Stimulated activated effector memory CD8-positive, alpha-beta T cell treated with anti-CD3 and anti-CD28 coated beads, Interleukin-12 subunit alpha, Interleukin-12 subunit beta, amount 100 ng/mL, for 72 hours (primary cell): ENCODE data around the gene PAPPA2.

Source experiments
- ATAC-seq: fragments of 150-1000 bp; cut with Tn5 transposase; 2 replicates; pipeline ENCODE4 v1.10.0; 2021
- DNase-seq, 2 donors: peaks; one replicate each; pipeline ENCODE4 v3.0.0; 2021 to 2022; ENCODE audit warnings: low spot score in 2 of 2
- H3K27ac Mint-ChIP-seq: one replicate; pipeline ENCODE4 v1.8.0; 2022; ENCODE audit warnings: mild to moderate bottlenecking, mixed read lengths
- H3K36me3 Mint-ChIP-seq: one replicate; pipeline ENCODE4 v1.8.0; 2022; ENCODE audit warnings: mild to moderate bottlenecking, mixed read lengths
- H3K4me1 Mint-ChIP-seq: one replicate; pipeline ENCODE4 v1.8.0; 2022; ENCODE audit warnings: mixed read lengths
- H3K4me3 Mint-ChIP-seq: one replicate; pipeline ENCODE4 v1.8.0; 2022; ENCODE audit warnings: mild to moderate bottlenecking, mixed read lengths
- H3K9me3 Mint-ChIP-seq: one replicate; pipeline ENCODE4 v1.8.0; 2022; ENCODE audit warnings: mixed read lengths

Gene PAPPA2

GRCh38 chr1:176795929-176796328 is 333.0 kb downstream of the PAPPA2 start:
- DNase-seq, result no peak
- Mint-ChIP-seq H3K36me3 (no peaks in the 10 kb centered on the region), H3K9me3 (peaks cover 2% of the 10 kb centered on the region), H3K27ac (no peak overlapping the region), H3K4me3 (no peak overlapping the region), H3K4me1 (no peaks in the 10 kb centered on the region)
- no peak for ATAC-seq

- Mint-ChIP-seq H3K4me1 (no peaks in the 10 kb centered on the region), H3K4me3 (no peak overlapping the region), H3K36me3 (no peaks in the 10 kb centered on the region), H3K27ac (no peak overlapping the region), H3K9me3 (peaks cover 2% of the 10 kb centered on the region)
- DNase-seq (no peak), ATAC-seq (no peak)
Observed at GRCh38 chr1:176796583-176796982, 333.6 kb downstream of the PAPPA2 start.

- H3K4me3 Mint-ChIP-seq, result no peak overlapping the region
- H3K9me3 Mint-ChIP-seq, result peaks cover 2% of the 10 kb centered on the region
- H3K36me3 Mint-ChIP-seq, result no peaks in the 10 kb centered on the region
- no peak for DNase-seq
- ATAC-seq, result no peak
- no peak overlapping the region for H3K27ac Mint-ChIP-seq
- H3K4me1 Mint-ChIP-seq, result no peaks in the 10 kb centered on the region
Observed at GRCh38 chr1:176799327-176799726, 336.4 kb downstream of the PAPPA2 start.

GRCh38 chr1:176800978-176801513 is 338.1 kb downstream of the PAPPA2 start:
- ATAC-seq, result no peak
- no peak overlapping the region for H3K4me3 Mint-ChIP-seq
- DNase-seq, result no peak
- H3K9me3 Mint-ChIP-seq, result peaks cover 2% of the 10 kb centered on the region
- no peaks in the 10 kb centered on the region for H3K36me3 Mint-ChIP-seq
- no peaks in the 10 kb centered on the region for H3K4me1 Mint-ChIP-seq
- no peak overlapping the region for H3K27ac Mint-ChIP-seq

GRCh38 chr1:176801514-176802020 is 338.6 kb downstream of the PAPPA2 start:
- Mint-ChIP-seq H3K9me3 (peaks cover 2% of the 10 kb centered on the region), H3K4me3 (no peak overlapping the region), H3K4me1 (no peaks in the 10 kb centered on the region), H3K27ac (no peak overlapping the region), H3K36me3 (no peaks in the 10 kb centered on the region)
- no peak for ATAC-seq
- DNase-seq, result no peak

- H3K27ac Mint-ChIP-seq, result no peak overlapping the region
Observed at GRCh38 chr1:176802316-176802715, 339.3 kb downstream of the PAPPA2 start.

GRCh38 chr1:176803042-176803441 is 340.1 kb downstream of the PAPPA2 start:
- Mint-ChIP-seq H3K27ac (no peak overlapping the region), H3K4me3 (no peak overlapping the region), H3K4me1 (no peaks in the 10 kb centered on the region), H3K36me3 (no peaks in the 10 kb centered on the region), H3K9me3 (peaks cover 2% of the 10 kb centered on the region)
- DNase-seq, result no peak
- ATAC-seq, result no peak

More at GRCh38 chr1:176802316-176802715, 339.3 kb downstream of the PAPPA2 start:
- no peaks in the 10 kb centered on the region for H3K36me3 Mint-ChIP-seq
- peaks cover 2% of the 10 kb centered on the region for H3K9me3 Mint-ChIP-seq
- ATAC-seq (no peak), DNase-seq (no peak)
- H3K4me1 Mint-ChIP-seq, result no peaks in the 10 kb centered on the region
- H3K4me3 Mint-ChIP-seq, result no peak overlapping the region

GRCh38 chr1:176803596-176803995 is 340.6 kb downstream of the PAPPA2 start:
- peaks cover 2% of the 10 kb centered on the region for H3K9me3 Mint-ChIP-seq
- H3K36me3 Mint-ChIP-seq, result no peaks in the 10 kb centered on the region
- ATAC-seq, result no peak
- H3K4me1 Mint-ChIP-seq, result no peaks in the 10 kb centered on the region
- no peak for DNase-seq
- no peak overlapping the region for H3K4me3 Mint-ChIP-seq
- H3K27ac Mint-ChIP-seq, result no peak overlapping the region

GRCh38 chr1:176809292-176809691 is 346.3 kb downstream of the PAPPA2 start:
- Mint-ChIP-seq H3K36me3 (no peaks in the 10 kb centered on the region), H3K27ac (no peak overlapping the region), H3K4me1 (no peaks in the 10 kb centered on the region), H3K9me3 (peaks cover under 1% of the 10 kb centered on the region), H3K4me3 (no peak overlapping the region)
- DNase-seq, result no peak
- ATAC-seq, result no peak

GRCh38 chr1:176811511-176812288 is 348.7 kb downstream of the PAPPA2 start:
- no peaks in the 10 kb centered on the region for H3K4me1 Mint-ChIP-seq
- peaks cover 5% of the 10 kb centered on the region for H3K9me3 Mint-ChIP-seq
- H3K4me3 Mint-ChIP-seq, result no peak overlapping the region
- ATAC-seq, result no peak
- no peaks in the 10 kb centered on the region for H3K36me3 Mint-ChIP-seq
- H3K27ac Mint-ChIP-seq, result no peak overlapping the region
- no peak for DNase-seq

- Mint-ChIP-seq H3K36me3 (no peaks in the 10 kb centered on the region), H3K9me3 (peaks cover 5% of the 10 kb centered on the region), H3K4me1 (no peaks in the 10 kb centered on the region), H3K27ac (no peak overlapping the region), H3K4me3 (no peak overlapping the region)
- ATAC-seq, result no peak
- no peak for DNase-seq
Observed at GRCh38 chr1:176815621-176816020, 352.6 kb downstream of the PAPPA2 start.

- Mint-ChIP-seq H3K4me3 (no peak overlapping the region), H3K9me3 (peaks cover 5% of the 10 kb centered on the region), H3K4me1 (no peaks in the 10 kb centered on the region), H3K36me3 (no peaks in the 10 kb centered on the region), H3K27ac (no peak overlapping the region)
- no peak for ATAC-seq
- DNase-seq, result no peak
Observed at GRCh38 chr1:176816232-176816631, 353.3 kb downstream of the PAPPA2 start.

GRCh38 chr1:176820391-176821031 is 357.5 kb downstream of the PAPPA2 start:
- H3K4me1 Mint-ChIP-seq, result no peaks in the 10 kb centered on the region
- DNase-seq (no peak), ATAC-seq (no peak)
- no peak overlapping the region for H3K27ac Mint-ChIP-seq
- H3K36me3 Mint-ChIP-seq, result no peaks in the 10 kb centered on the region
- H3K9me3 Mint-ChIP-seq, result no peaks in the 10 kb centered on the region
- no peak overlapping the region for H3K4me3 Mint-ChIP-seq

- Mint-ChIP-seq H3K9me3 (peaks cover 9% of the 10 kb centered on the region), H3K4me1 (no peaks in the 10 kb centered on the region), H3K4me3 (no peak overlapping the region), H3K27ac (no peak overlapping the region), H3K36me3 (no peaks in the 10 kb centered on the region)
- DNase-seq (no peak), ATAC-seq (no peak)
Observed at GRCh38 chr1:176826265-176826664, 363.3 kb downstream of the PAPPA2 start.

- no peaks in the 10 kb centered on the region for H3K4me1 Mint-ChIP-seq
- H3K9me3 Mint-ChIP-seq, result peaks cover 9% of the 10 kb centered on the region
- H3K4me3 Mint-ChIP-seq, result no peak overlapping the region
- H3K36me3 Mint-ChIP-seq, result no peaks in the 10 kb centered on the region
- DNase-seq, result no peak
- no peak for ATAC-seq
- no peak overlapping the region for H3K27ac Mint-ChIP-seq
Observed at GRCh38 chr1:176829261-176829660, 366.3 kb downstream of the PAPPA2 start.

GRCh38 chr1:176831150-176831549 is 368.2 kb downstream of the PAPPA2 start:
- no peak overlapping the region for H3K4me3 Mint-ChIP-seq
- H3K27ac Mint-ChIP-seq, result no peak overlapping the region
- peaks cover 6% of the 10 kb centered on the region for H3K9me3 Mint-ChIP-seq
- no peaks in the 10 kb centered on the region for H3K4me1 Mint-ChIP-seq
- H3K36me3 Mint-ChIP-seq, result no peaks in the 10 kb centered on the region
- ATAC-seq (peak; percentile 36), DNase-seq (no peak)
